Measurements from ENCODE around the gene KCNJ5. TPM values are rescaled to one million over a fixed set of nuclear protein-coding genes. Genes with fewer than 3 reads are reported as not detected.

Gene KCNJ5
- total and polyA plus RNA-seq, 10 of the 15 experiments (the other 5 are each of a cell fraction or from before 2014, with no cell fraction given): 0.03 TPM; not detected in 8

GRCh38 chr11:128867277-128867676, 23.9 kb upstream of the KCNJ5 start, which contains the start of gene KCNJ1:
Gene KCNJ1, minus strand, starts transcription at chr11:128867296. Its CDS starts 27,053 bp downstream, at chr11:128840243.
- no TSS peak for BruUV-seq (replicated peaks)
- ChIA-PET POLR2A (no interaction called here), SMC1A (ENCODE audit: uncharacterized antibody, unreplicated experiment) (no interaction called here), RAD21 (ENCODE audit: unreplicated experiment) (interaction anchor here (1.6 kb wide), 1 partner anchor 9 kb away, joined by 3 read pairs; no protein-coding TSS in a partner anchor), CTCF (no interaction called here)
- H3K27me3 ChIP-seq (replicated peaks in 1 of 2; ENCODE audit: control insufficient read depth in 2 of 2, insufficient read depth in 2 of 2, low read length in 1 of 2): peaks cover 0 to 2% of the 10 kb centered on the region in 2 experiments; a peak in 2 of 4 replicates
- DNase-seq (ENCODE audit: low read depth, low spot score): no peak
- H2AFZ ChIP-seq (ENCODE audit: control insufficient read depth, low read depth, low read length): no peak within 1 kb of the TSS
- 58% methylated on average over 8 of the region's 8 CpGs for WGBS (ENCODE audit: insufficient coverage, insufficient replicate concordance, low lambda C conversion rate, missing lambda C conversion rate)
- in situ Hi-C loops (cut with MboI): no loop called here
- H3K9me3 ChIP-seq (replicated peaks; ENCODE audit: control insufficient read depth, insufficient read depth, low read length): no peaks in the 10 kb centered on the region
- H3K79me2 ChIP-seq (ENCODE audit: control insufficient read depth, insufficient read depth, low read length): no peaks in the 10 kb centered on the region
- H3K9ac ChIP-seq (ENCODE audit: control insufficient read depth, insufficient read depth, low read length): no peak within 1 kb of the TSS
- FAIRE-seq: no peak
- no peak for ATAC-seq
- H3K27ac ChIP-seq (ENCODE audit: control insufficient read depth, insufficient read depth): no peak within 1 kb of the TSS
- no peak within 1 kb of the TSS for H3K4me2 ChIP-seq (ENCODE audit: control insufficient read depth, insufficient read depth)
- H3K36me3 ChIP-seq (ENCODE audit: control insufficient read depth in 2 of 2, insufficient read depth in 2 of 2, low read length in 1 of 2): no peaks in the 10 kb centered on the region
- no peak within 1 kb of the TSS for H3K4me3 ChIP-seq
- no peaks in the 10 kb centered on the region for H3K4me1 ChIP-seq (ENCODE audit: control insufficient read depth, insufficient read depth, low read length)
- H4K20me1 ChIP-seq (ENCODE audit: control insufficient read depth, insufficient read depth): no peaks in the 10 kb centered on the region
- intact Hi-C loops (cut with micrococcal nuclease; ENCODE audit: unreplicated experiment): no loop called here
- TF ChIP-seq SMAD1 (IDR thresholded peaks at IDR 0.05; ENCODE audit: low read depth, partially characterized antibody): no peak
- TF ChIP-seq NKRF (conservative IDR thresholded peaks at IDR 0.05): no peak
- TF ChIP-seq HDAC6 (IDR thresholded peaks at IDR 0.05; ENCODE audit: unreplicated experiment): no peak
- no peak for TF ChIP-seq STAT1 (conservative IDR thresholded peaks at IDR 0.05)
- TF ChIP-seq CREB1 (IDR thresholded peaks at IDR 0.05; ENCODE audit: low read depth): no peak
- TF ChIP-seq POU2F2 (IDR thresholded peaks at IDR 0.05; ENCODE audit: borderline replicate concordance, low read depth, low read length): no peak
- TF ChIP-seq ZNF687 (IDR thresholded peaks at IDR 0.05): no peak
- no peak for TF ChIP-seq REST (IDR thresholded peaks at IDR 0.05; ENCODE audit: low read depth, low read length)
- no peak for TF ChIP-seq RFX5 (IDR thresholded peaks at IDR 0.05; ENCODE audit: low read depth, low read length)
- no peak for TF ChIP-seq ZBTB33 (IDR thresholded peaks at IDR 0.05)
- TF ChIP-seq NFXL1 (IDR thresholded peaks at IDR 0.05; ENCODE audit: borderline replicate concordance): no peak
